HG02610 (cell line): ENCODE data around the gene HELZ.
"Not testable (repeated sequence)": the region's sequence is repeated elsewhere in the genome, so short reads cannot be mapped to it uniquely, and the experiment has no call there.

Experiments used
- ATAC-seq: cut with Tn5 transposase; IDR thresholded peaks from one replicate; pipeline ENCODE4 v1.9.1; 2021; ENCODE audit warnings: mild to moderate bottlenecking, moderate library complexity; ENCODE audit not compliant: unreplicated experiment

Gene HELZ

GRCh38 chr17:67245073-67245693, at the start of gene HELZ:
Gene HELZ, minus strand, starts transcription at chr17:67245196. Its CDS starts 26,392 bp downstream, at chr17:67218804.
- peak; percentile 63 for ATAC-seq

- peak; percentile 87 for ATAC-seq
Observed at GRCh38 chr17:67293251-67294203, 48.5 kb upstream of the HELZ start.

- ATAC-seq: no peak
Observed at GRCh38 chr17:67290711-67291291, 45.8 kb upstream of the HELZ start.

GRCh38 chr17:67290244-67290643, 45.2 kb upstream of the HELZ start:
- ATAC-seq: no peak

GRCh38 chr17:67289181-67289876, 44.3 kb upstream of the HELZ start:
- ATAC-seq: no peak

- ATAC-seq: not testable (repeated sequence)
Observed at GRCh38 chr17:67286826-67287225, 41.8 kb upstream of the HELZ start.

GRCh38 chr17:67285360-67285759, 40.4 kb upstream of the HELZ start:
- no peak for ATAC-seq

GRCh38 chr17:67283731-67284516, 38.9 kb upstream of the HELZ start:
- ATAC-seq: no peak

- no peak for ATAC-seq
Observed at GRCh38 chr17:67281743-67282142, 36.7 kb upstream of the HELZ start.

GRCh38 chr17:67281053-67281452, 36.1 kb upstream of the HELZ start:
- ATAC-seq: no peak

- ATAC-seq: no peak
Observed at GRCh38 chr17:67280279-67280678, 35.3 kb upstream of the HELZ start.

- ATAC-seq: no peak
Observed at GRCh38 chr17:67279115-67279514, 34.1 kb upstream of the HELZ start.

- no peak for ATAC-seq
Observed at GRCh38 chr17:67278363-67278762, 33.4 kb upstream of the HELZ start.

GRCh38 chr17:67276075-67276474, 31.1 kb upstream of the HELZ start:
- no peak for ATAC-seq

GRCh38 chr17:67274466-67274865, 29.5 kb upstream of the HELZ start:
- ATAC-seq: no peak

GRCh38 chr17:67273900-67274299, 28.9 kb upstream of the HELZ start:
- no peak for ATAC-seq

GRCh38 chr17:67272312-67273047, 27.5 kb upstream of the HELZ start:
- no peak for ATAC-seq

- not testable (repeated sequence) for ATAC-seq
Observed at GRCh38 chr17:67271187-67271586, 26.2 kb upstream of the HELZ start.

GRCh38 chr17:67270416-67270815, 25.4 kb upstream of the HELZ start:
- ATAC-seq: no peak

GRCh38 chr17:67266496-67266895, 21.5 kb upstream of the HELZ start:
- no peak for ATAC-seq
